ENCODE data around the gene MRPS17.

MRPS17 gene

DNA sequence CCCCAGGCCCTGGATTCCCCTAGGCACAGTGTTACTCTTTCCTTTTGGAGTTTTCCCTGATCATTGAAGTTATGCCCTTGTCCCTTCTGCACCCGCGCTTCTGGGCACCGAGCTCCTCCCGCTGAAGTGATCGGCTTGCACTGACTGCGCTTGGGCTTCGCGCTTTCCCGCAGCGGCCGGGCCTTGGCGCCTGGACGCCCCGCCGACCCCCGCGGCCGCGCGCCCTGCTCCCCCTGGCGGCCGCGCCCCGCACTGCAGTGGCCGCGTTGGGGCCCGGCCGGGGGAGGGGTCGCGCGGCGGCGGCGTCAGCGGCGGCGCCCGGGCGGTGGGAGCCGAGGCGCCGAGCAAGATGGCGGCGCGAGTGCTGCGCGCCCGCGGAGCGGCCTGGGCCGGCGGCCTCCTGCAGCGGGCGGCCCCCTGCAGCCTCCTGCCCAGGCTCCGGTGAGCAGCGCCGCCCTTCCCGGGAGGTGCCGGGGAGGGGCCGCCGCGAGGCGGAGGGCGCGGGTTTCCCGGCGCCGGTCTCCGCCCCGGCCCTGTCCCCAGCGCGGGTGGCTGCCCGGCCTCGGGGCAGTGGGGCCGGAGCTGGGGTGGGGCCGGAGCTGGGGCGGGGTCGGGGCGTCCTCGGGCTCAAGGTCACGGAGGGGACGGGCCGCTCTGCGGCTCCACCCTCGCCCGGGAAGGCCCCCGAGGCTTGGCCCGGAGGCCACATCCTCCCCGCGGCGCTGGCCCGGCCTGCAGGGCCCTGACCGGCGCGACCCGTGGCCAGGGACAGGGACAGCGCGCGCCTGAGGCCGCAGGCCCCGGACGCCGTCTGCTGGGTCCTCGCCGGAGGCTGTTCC, 12.8 kb downstream of the MRPS17 start, which contains the start of gene NIPSNAP2:
NIPSNAP2 (plus strand) TSS at position 325 of the 839 bp plus-strand sequence; CDS start at position 350, 25 bp downstream.
- Histone ChIP-seq H3K4me1 (ENCODE audit: insufficient read depth, poor library complexity, severe bottlenecking) (peaks cover 27% of the 10 kb centered on the region), H3K9me3 (ENCODE audit: severe bottlenecking) (no peaks in the 10 kb centered on the region), H3K36me3 (ENCODE audit: low read depth) (peaks cover 15% of the 10 kb centered on the region), H3K4me3 (ENCODE audit: severe bottlenecking) (peak within 1 kb of the TSS; percentile 66), H3K27me3 (ENCODE audit: insufficient read depth, poor library complexity, severe bottlenecking) (no peaks in the 10 kb centered on the region), H3K27ac (ENCODE audit: poor library complexity, severe bottlenecking) (peak within 1 kb of the TSS; percentile 89)
- TF ChIP-seq, protein P1, sequence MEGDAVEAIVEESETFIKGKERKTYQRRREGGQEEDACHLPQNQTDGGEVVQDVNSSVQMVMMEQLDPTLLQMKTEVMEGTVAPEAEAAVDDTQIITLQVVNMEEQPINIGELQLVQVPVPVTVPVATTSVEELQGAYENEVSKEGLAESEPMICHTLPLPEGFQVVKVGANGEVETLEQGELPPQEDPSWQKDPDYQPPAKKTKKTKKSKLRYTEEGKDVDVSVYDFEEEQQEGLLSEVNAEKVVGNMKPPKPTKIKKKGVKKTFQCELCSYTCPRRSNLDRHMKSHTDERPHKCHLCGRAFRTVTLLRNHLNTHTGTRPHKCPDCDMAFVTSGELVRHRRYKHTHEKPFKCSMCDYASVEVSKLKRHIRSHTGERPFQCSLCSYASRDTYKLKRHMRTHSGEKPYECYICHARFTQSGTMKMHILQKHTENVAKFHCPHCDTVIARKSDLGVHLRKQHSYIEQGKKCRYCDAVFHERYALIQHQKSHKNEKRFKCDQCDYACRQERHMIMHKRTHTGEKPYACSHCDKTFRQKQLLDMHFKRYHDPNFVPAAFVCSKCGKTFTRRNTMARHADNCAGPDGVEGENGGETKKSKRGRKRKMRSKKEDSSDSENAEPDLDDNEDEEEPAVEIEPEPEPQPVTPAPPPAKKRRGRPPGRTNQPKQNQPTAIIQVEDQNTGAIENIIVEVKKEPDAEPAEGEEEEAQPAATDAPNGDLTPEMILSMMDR (IDR thresholded peaks at IDR 0.05; ENCODE audit: poor library complexity, severe bottlenecking) = peak; percentile 98
- DNase-seq (ENCODE audit: low spot score) = no peak
- ATAC-seq (ENCODE audit: low read depth) = peak; percentile 22

- no peaks in the 10 kb centered on the region for H3K27me3 ChIP-seq (ENCODE audit: insufficient read depth, poor library complexity, severe bottlenecking)
- H3K27ac ChIP-seq (ENCODE audit: poor library complexity, severe bottlenecking) = peak overlapping the region; percentile 89
- peak overlapping the region; percentile 66 for H3K4me3 ChIP-seq (ENCODE audit: severe bottlenecking)
- TF ChIP-seq, protein P1 (IDR thresholded peaks at IDR 0.05; ENCODE audit: poor library complexity, severe bottlenecking) = no peak
- DNase-seq (ENCODE audit: low spot score) (no peak), ATAC-seq (ENCODE audit: low read depth) (no peak)
- H3K36me3 ChIP-seq (ENCODE audit: low read depth) = peaks cover 15% of the 10 kb centered on the region
- no peaks in the 10 kb centered on the region for H3K9me3 ChIP-seq (ENCODE audit: severe bottlenecking)
- peaks cover 27% of the 10 kb centered on the region for H3K4me1 ChIP-seq (ENCODE audit: insufficient read depth, poor library complexity, severe bottlenecking)
Measured at GRCh38 chr7:55965100-55965470, 13.4 kb downstream of the MRPS17 start.

- H3K36me3 ChIP-seq (ENCODE audit: low read depth) = peaks cover 15% of the 10 kb centered on the region
- TF ChIP-seq, protein P1 (IDR thresholded peaks at IDR 0.05; ENCODE audit: poor library complexity, severe bottlenecking) = no peak
- H3K4me1 ChIP-seq (ENCODE audit: insufficient read depth, poor library complexity, severe bottlenecking) = peaks cover 27% of the 10 kb centered on the region
- peak overlapping the region; percentile 66 for H3K4me3 ChIP-seq (ENCODE audit: severe bottlenecking)
- no peaks in the 10 kb centered on the region for H3K27me3 ChIP-seq (ENCODE audit: insufficient read depth, poor library complexity, severe bottlenecking)
- DNase-seq (ENCODE audit: low spot score) (no peak), ATAC-seq (ENCODE audit: low read depth) (peak; percentile 85)
- peak overlapping the region; percentile 89 for H3K27ac ChIP-seq (ENCODE audit: poor library complexity, severe bottlenecking)
- H3K9me3 ChIP-seq (ENCODE audit: severe bottlenecking) = no peaks in the 10 kb centered on the region
Measured at GRCh38 chr7:55965805-55966421, 14.2 kb downstream of the MRPS17 start.

DNA sequence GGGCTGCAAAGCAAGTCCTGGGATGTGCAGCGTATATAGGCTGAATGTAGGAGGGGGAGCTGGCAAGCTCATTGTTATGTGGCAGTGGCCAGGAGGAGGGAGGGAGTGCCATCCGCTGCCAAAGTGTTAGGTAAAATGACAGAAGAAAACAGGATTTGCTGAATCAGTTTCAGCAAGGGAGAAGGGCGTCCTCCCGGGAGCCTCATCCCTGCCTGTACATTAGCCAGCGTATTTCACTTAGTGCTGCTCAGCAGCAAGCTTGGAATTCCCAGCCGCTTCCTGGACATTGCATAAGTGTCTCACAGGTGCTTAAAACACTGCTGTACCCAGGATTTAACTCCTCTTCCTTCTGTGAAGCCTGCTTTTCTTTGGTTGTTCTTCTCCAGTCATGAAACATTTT, 15.2 kb downstream of the MRPS17 start:
- no peak for DNase-seq (ENCODE audit: low spot score)
- TF ChIP-seq, protein P1 (IDR thresholded peaks at IDR 0.05; ENCODE audit: poor library complexity, severe bottlenecking) = no peak
- peaks cover 20% of the 10 kb centered on the region for H3K36me3 ChIP-seq (ENCODE audit: low read depth)

More for the DNA sequence above, 15.2 kb downstream of the MRPS17 start:
- no peaks in the 10 kb centered on the region for H3K9me3 ChIP-seq (ENCODE audit: severe bottlenecking)
- peak overlapping the region; percentile 89 for H3K27ac ChIP-seq (ENCODE audit: poor library complexity, severe bottlenecking)
- H3K27me3 ChIP-seq (ENCODE audit: insufficient read depth, poor library complexity, severe bottlenecking) = no peaks in the 10 kb centered on the region
- H3K4me3 ChIP-seq (ENCODE audit: severe bottlenecking) = no peak overlapping the region
- no peak for ATAC-seq (ENCODE audit: low read depth)
- H3K4me1 ChIP-seq (ENCODE audit: insufficient read depth, poor library complexity, severe bottlenecking) = peaks cover 23% of the 10 kb centered on the region

Data from RWPE2 (cell line).